Activated CD8-positive, alpha-beta T cell treated with anti-CD3 and anti-CD28 coated beads for 36 hours (primary cell): Measurements from ENCODE around the gene DTX1. TPM values are rescaled to one million over a fixed set of nuclear protein-coding genes. Genes with fewer than 3 reads are reported as not detected.

Experiments used
- ATAC-seq: fragments of 200-7000 bp; cut with Tn5 transposase; one replicate; pipeline ENCODE4 v1.10.0; 2021; ENCODE audit warnings: mild to moderate bottlenecking, moderate library complexity
- CTCF ChIA-PET: fragments of 350-600 bp; sonication (Branson Sonifier 250); formaldehyde crosslinking; loops from one replicate; lab custom pipeline; 2021; ENCODE audit warnings: antibody characterized with exemption; lab: Charles Lee
- POLR2A ChIA-PET: fragments of 350-600 bp; sonication (Branson Sonifier 250); formaldehyde crosslinking; loops from one replicate; lab custom pipeline; 2021; ENCODE audit warnings: antibody characterized with exemption; lab: Charles Lee
- DNase-seq: peaks from one replicate; pipeline ENCODE4 v3.0.0-alpha.2; 2020
- H3K27ac Mint-ChIP-seq: one replicate; pipeline ENCODE4 v1.8.0; 2021; ENCODE audit warnings: mild to moderate bottlenecking, mixed read lengths
- H3K27me3 Mint-ChIP-seq: one replicate; pipeline ENCODE4 v1.8.0; 2021; ENCODE audit warnings: mixed read lengths
- H3K36me3 Mint-ChIP-seq: one replicate; pipeline ENCODE4 v1.8.0; 2021; ENCODE audit warnings: low read depth, mixed read lengths
- H3K4me1 Mint-ChIP-seq: one replicate; pipeline ENCODE4 v1.8.0; 2021; ENCODE audit warnings: low read depth, mixed read lengths
- H3K4me3 Mint-ChIP-seq: one replicate; pipeline ENCODE4 v1.8.0; 2021; ENCODE audit warnings: mild to moderate bottlenecking, moderate library complexity, mixed read lengths
- H3K9me3 Mint-ChIP-seq: one replicate; pipeline ENCODE4 v1.8.0; 2021; ENCODE audit warnings: mixed read lengths
- intact Hi-C: fragments of 100-400 bp; cut with micrococcal nuclease; formaldehyde crosslinking; loops from one replicate; pipeline ENCODE4 v1.10.0; 2022
- total RNA-seq, 2 experiments: library from RNA; stranded (reverse); gene quantifications; one replicate each; pipeline ENCODE4 v1.2.3, GENCODE V29; 2021
- TF ChIP-seq, protein P1 (sequence below): fragments of 200-600 bp; IDR thresholded peaks from one replicate; pipeline ENCODE4 v1.8.0; 2022; ENCODE audit warnings: antibody characterized with exemption, mild to moderate bottlenecking

The DTX1 gene
- total RNA-seq, 2 experiments from 2014 or later = 2.9 to 3.4 TPM

GRCh38 chr12:113062502-113063395, 6.2 kb downstream of the DTX1 start:
- TF ChIP-seq, protein P1, sequence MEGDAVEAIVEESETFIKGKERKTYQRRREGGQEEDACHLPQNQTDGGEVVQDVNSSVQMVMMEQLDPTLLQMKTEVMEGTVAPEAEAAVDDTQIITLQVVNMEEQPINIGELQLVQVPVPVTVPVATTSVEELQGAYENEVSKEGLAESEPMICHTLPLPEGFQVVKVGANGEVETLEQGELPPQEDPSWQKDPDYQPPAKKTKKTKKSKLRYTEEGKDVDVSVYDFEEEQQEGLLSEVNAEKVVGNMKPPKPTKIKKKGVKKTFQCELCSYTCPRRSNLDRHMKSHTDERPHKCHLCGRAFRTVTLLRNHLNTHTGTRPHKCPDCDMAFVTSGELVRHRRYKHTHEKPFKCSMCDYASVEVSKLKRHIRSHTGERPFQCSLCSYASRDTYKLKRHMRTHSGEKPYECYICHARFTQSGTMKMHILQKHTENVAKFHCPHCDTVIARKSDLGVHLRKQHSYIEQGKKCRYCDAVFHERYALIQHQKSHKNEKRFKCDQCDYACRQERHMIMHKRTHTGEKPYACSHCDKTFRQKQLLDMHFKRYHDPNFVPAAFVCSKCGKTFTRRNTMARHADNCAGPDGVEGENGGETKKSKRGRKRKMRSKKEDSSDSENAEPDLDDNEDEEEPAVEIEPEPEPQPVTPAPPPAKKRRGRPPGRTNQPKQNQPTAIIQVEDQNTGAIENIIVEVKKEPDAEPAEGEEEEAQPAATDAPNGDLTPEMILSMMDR = no peak
- DNase-seq (no peak), ATAC-seq (no peak)
- CTCF ChIA-PET = interaction anchor here (0.8 to 3.0 kb wide), 5 partner anchors 14 to 90 kb away, joined by 3 to 11 read pairs (median 5); no protein-coding TSS in a partner anchor
- POLR2A ChIA-PET = no interaction called here
- no peaks in the 10 kb centered on the region for H3K27me3 Mint-ChIP-seq
- no peak overlapping the region for H3K4me3 Mint-ChIP-seq
- H3K27ac Mint-ChIP-seq = no peak overlapping the region
- H3K36me3 Mint-ChIP-seq = no peaks in the 10 kb centered on the region
- intact Hi-C loops = no loop called here
- no peaks in the 10 kb centered on the region for H3K9me3 Mint-ChIP-seq
- peaks cover 19% of the 10 kb centered on the region for H3K4me1 Mint-ChIP-seq

DNA sequence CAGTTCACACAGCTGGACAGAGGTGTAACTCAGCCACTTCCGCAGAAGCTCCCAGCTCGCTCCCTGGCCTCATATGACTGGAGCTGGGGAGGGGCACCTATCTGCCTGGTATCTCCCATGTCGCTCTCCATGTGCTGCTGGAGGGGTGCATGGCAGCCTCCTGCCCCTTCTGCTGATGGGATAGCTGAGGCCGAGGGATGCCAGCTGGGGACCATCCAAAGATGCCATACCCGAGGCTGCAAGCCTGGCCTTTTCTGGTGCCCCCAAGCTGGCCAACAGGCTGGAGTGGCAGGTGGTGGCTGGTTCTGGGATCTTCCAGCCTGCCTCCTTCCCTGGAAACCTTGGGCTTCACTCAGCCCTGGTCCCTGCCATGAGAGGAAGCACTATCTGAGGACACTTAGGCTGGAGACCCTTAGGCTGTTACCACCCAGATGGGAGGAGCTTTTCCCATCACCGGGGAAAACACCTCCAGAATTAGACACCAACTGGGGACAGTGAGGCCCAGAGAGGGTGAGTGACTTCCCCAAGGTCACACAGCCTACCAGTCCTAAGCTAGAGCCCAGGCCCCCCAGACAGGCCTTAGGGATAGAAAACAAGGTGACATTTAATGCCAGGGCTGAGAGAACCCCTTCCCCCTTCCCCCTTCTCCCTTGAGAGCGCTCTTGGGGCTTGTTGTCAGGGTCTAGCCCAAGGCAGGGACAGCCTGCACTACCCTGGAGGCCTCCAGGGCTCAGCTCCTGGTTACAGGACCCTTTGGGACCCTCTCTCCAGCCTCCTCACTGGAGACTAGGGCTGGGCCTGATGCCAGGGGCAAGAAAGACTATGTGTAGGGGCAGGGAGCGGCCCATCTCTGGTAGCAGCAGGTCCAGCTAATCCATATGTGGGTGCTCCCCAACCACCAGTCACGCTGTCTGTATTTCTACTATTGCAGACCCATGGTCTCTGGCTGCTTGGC, 7.1 kb downstream of the DTX1 start:
- ChIA-PET POLR2A (interaction anchor here (1.1 kb wide), 1 partner anchor 90 kb away, joined by 3 read pairs; no protein-coding TSS in a partner anchor), CTCF (interaction anchor here (0.8 to 3.0 kb wide), 6 partner anchors 15 to 71 kb away, joined by 3 to 11 read pairs (median 4); no protein-coding TSS in a partner anchor)
- TF ChIP-seq, protein P1 = no peak
- intact Hi-C loops = no loop called here
- no peak for ATAC-seq
- no peak overlapping the region for H3K27ac Mint-ChIP-seq
- H3K4me3 Mint-ChIP-seq = no peak overlapping the region
- no peaks in the 10 kb centered on the region for H3K27me3 Mint-ChIP-seq
- peaks cover 22% of the 10 kb centered on the region for H3K4me1 Mint-ChIP-seq
- no peaks in the 10 kb centered on the region for H3K9me3 Mint-ChIP-seq
- DNase-seq = no peak
- H3K36me3 Mint-ChIP-seq = no peaks in the 10 kb centered on the region

GRCh38 chr12:113064395-113065125, 8.0 kb downstream of the DTX1 start:
- peaks cover 25% of the 10 kb centered on the region for H3K4me1 Mint-ChIP-seq
- TF ChIP-seq, protein P1 = no peak
- H3K27ac Mint-ChIP-seq = no peak overlapping the region
- no peaks in the 10 kb centered on the region for H3K9me3 Mint-ChIP-seq
- no peaks in the 10 kb centered on the region for H3K36me3 Mint-ChIP-seq
- ChIA-PET POLR2A (interaction anchor here (1.1 kb wide), 1 partner anchor 89 kb away, joined by 3 read pairs; no protein-coding TSS in a partner anchor), CTCF (interaction anchor here (1.0 to 3.0 kb wide), 5 partner anchors 16 to 72 kb away, joined by 3 to 11 read pairs (median 5); no protein-coding TSS in a partner anchor)
- DNase-seq (no peak), ATAC-seq (no peak)
- no peak overlapping the region for H3K4me3 Mint-ChIP-seq
- intact Hi-C loops = no loop called here
- H3K27me3 Mint-ChIP-seq = no peaks in the 10 kb centered on the region

DNA sequence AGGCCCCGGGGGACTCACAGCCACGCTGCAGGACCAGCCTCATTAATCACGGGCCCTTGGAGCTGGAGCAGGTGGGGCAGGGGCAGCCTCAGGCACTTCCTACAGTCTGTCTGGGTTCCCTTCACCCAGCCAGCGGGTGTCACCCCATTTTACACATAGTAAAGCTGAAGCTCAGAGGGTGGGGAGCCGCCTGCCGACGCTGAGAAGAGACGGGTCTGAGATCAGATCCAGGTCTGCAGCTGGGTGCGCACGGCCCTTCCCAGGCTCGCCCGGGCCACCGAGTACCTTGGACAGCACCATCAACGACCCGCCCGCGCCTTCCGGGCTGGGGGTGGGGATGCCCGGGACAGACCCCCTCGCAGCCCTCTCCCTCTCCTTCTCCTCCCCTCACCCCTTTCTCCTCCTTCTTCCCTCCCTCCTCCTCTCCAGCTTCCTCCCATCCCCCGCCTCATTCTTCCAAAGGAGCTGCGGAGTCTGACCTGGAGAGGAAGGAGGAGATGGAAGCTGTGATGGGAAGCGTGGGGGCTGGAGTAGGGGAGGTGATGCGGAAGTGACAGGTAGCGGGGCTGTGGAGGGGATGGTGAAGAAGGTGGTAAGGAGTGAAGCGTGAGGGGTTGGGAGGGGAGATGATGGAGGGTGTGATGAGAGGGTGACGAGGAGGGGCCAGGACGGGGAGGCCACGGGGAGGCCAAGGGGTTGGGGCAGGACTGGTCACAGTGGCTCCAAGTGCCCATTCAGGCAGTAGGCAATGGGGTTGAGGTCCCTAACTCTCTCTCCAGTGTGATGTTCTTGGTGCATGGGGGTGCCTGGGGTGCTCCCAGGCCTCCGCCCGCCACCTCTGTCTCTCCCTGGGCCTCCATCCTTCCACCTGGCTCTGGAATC, 8.8 kb downstream of the DTX1 start:
- CTCF ChIA-PET = interaction anchor here (1.0 to 3.0 kb wide), 3 partner anchors 17 to 38 kb away, joined by 3 to 9 read pairs (median 5); no protein-coding TSS in a partner anchor
- Mint-ChIP-seq H3K4me1 (peaks cover 33% of the 10 kb centered on the region), H3K27ac (no peak overlapping the region), H3K9me3 (no peaks in the 10 kb centered on the region), H3K36me3 (no peaks in the 10 kb centered on the region), H3K4me3 (no peak overlapping the region), H3K27me3 (no peaks in the 10 kb centered on the region)
- DNase-seq = no peak
- intact Hi-C loops = no loop called here
- TF ChIP-seq, protein P1 = no peak
- POLR2A ChIA-PET = no interaction called here
- no peak for ATAC-seq
